PC-9 (cell line): ENCODE results near the gene EFNA3. TPM values are rescaled to one million over a fixed set of nuclear protein-coding genes. Genes with fewer than 3 reads are reported as not detected.

ENCODE experiments used
- BruUV-seq: library from RNA; stranded (reverse); fragments of 400-500 nt; replicated peaks from 2 replicates; lab custom pipeline; 2021; lab: Mats Ljungman, UMichigan
- CTCF ChIA-PET: fragments of 300-600 bp; sonication (Branson Sonifier 250); formaldehyde crosslinking; loops from one replicate; lab custom pipeline; 2022; ENCODE audit warnings: antibody characterized with exemption; lab: Charles Lee
- POLR2A ChIA-PET: fragments of 300-600 bp; sonication (Branson Sonifier 250); formaldehyde crosslinking; loops from one replicate; lab custom pipeline; 2022; ENCODE audit warnings: antibody characterized with exemption; ENCODE audit not compliant: unreplicated experiment; lab: Charles Lee
- DNase-seq, 2 experiments: peaks; one replicate each; pipeline versions ENCODE4 v3.0.0 to v3.0.0-alpha.2; 2015 to 2022; ENCODE audit warnings: mixed read lengths in 1 of 2
- H2AFZ ChIP-seq: fragments of 200-600 bp; sonication (generic); 2 replicates; pipeline ENCODE4 v1.8.1; 2017; ENCODE audit warnings: antibody characterized with exemption
- H3F3A ChIP-seq: fragments of 200-600 bp; sonication (generic); 2 replicates; pipeline ENCODE4 v1.8.1; 2017; ENCODE audit warnings: antibody characterized with exemption, mild to moderate bottlenecking, low read depth; ENCODE audit not compliant: insufficient read depth
- H3K27ac ChIP-seq: fragments of 200-600 bp; sonication (generic); 2 replicates; pipeline ENCODE4 v1.6.1; 2016; ENCODE audit warnings: mixed run types
- H3K27me3 ChIP-seq: fragments of 200-600 bp; sonication (generic); 2 replicates; pipeline ENCODE4 v1.6.1; 2016; ENCODE audit warnings: low read depth, mixed run types; ENCODE audit not compliant: insufficient read depth
- H3K36me3 ChIP-seq: fragments of 200-600 bp; sonication (generic); 2 replicates; pipeline ENCODE4 v1.6.1; 2016; ENCODE audit warnings: low read depth, mixed run types
- H3K4me1 ChIP-seq: fragments of 200-600 bp; sonication (generic); replicated peaks from 2 replicates; pipeline ENCODE4 v1.6.1; 2016; ENCODE audit warnings: mixed run types; ENCODE audit not compliant: insufficient read depth
- H3K4me2 ChIP-seq: fragments of 200-600 bp; sonication (generic); 2 replicates; pipeline ENCODE4 v1.6.1; 2017; ENCODE audit warnings: mixed run types
- H3K4me3 ChIP-seq: fragments of 200-600 bp; sonication (generic); 2 replicates; pipeline ENCODE4 v1.6.1; 2016; ENCODE audit warnings: mixed run types
- H3K79me2 ChIP-seq: fragments of 200-600 bp; sonication (generic); 2 replicates; pipeline ENCODE4 v1.6.1; 2017; ENCODE audit warnings: low read depth, mixed run types
- H3K9me2 ChIP-seq: fragments of 200-600 bp; sonication (generic); 2 replicates; pipeline ENCODE4 v1.8.1; 2017; ENCODE audit warnings: mild to moderate bottlenecking; ENCODE audit not compliant: insufficient read depth
- H3K9me3 ChIP-seq: fragments of 200-600 bp; sonication (generic); 2 replicates; pipeline ENCODE4 v1.8.1; 2016; ENCODE audit warnings: low read depth; ENCODE audit not compliant: insufficient read depth
- H4K20me1 ChIP-seq: fragments of 200-600 bp; sonication (generic); 2 replicates; pipeline ENCODE4 v1.8.1; 2017; ENCODE audit not compliant: insufficient read depth
- EZH2 ChIP-seq: fragments of 200-600 bp; sonication (generic); IDR thresholded peaks from 2 replicates; pipeline ENCODE4 v1.8.0; 2017; ENCODE audit warnings: antibody characterized with exemption, low read depth
- intact Hi-C: fragments of 100-400 bp; cut with micrococcal nuclease; formaldehyde crosslinking; loops from one replicate; pipeline ENCODE4 v1.10.0; 2022; ENCODE audit not compliant: unreplicated experiment
- total RNA-seq: library from RNA; stranded (reverse); gene quantifications from 2 replicates; pipeline ENCODE4 v1.2.3, GENCODE V29; 2021
- TF ChIP-seq, protein P1 (sequence below): fragments of 200-600 bp; sonication (generic); conservative IDR thresholded peaks from 2 replicates; pipeline ENCODE4 v1.6.1; 2017; ENCODE audit warnings: mixed run types, antibody characterized with exemption, mild to moderate bottlenecking, moderate library complexity

Gene EFNA3
- total RNA-seq, 1 experiment from 2014 or later, result 6.7 TPM

- intact Hi-C loops, result loop anchor here (1.0 to 5.0 kb wide), 4 partner anchors 8 to 163 kb away; partner anchors contain the start of genes CKS1B, EFNA1 and SHC1
- no peaks in the 10 kb centered on the region for H3K9me2 ChIP-seq
- H4K20me1 ChIP-seq, result no peaks in the 10 kb centered on the region
- DNase-seq, result peak; percentile 80 to 94
- no peak for TF ChIP-seq EZH2
- TF ChIP-seq, protein P1, sequence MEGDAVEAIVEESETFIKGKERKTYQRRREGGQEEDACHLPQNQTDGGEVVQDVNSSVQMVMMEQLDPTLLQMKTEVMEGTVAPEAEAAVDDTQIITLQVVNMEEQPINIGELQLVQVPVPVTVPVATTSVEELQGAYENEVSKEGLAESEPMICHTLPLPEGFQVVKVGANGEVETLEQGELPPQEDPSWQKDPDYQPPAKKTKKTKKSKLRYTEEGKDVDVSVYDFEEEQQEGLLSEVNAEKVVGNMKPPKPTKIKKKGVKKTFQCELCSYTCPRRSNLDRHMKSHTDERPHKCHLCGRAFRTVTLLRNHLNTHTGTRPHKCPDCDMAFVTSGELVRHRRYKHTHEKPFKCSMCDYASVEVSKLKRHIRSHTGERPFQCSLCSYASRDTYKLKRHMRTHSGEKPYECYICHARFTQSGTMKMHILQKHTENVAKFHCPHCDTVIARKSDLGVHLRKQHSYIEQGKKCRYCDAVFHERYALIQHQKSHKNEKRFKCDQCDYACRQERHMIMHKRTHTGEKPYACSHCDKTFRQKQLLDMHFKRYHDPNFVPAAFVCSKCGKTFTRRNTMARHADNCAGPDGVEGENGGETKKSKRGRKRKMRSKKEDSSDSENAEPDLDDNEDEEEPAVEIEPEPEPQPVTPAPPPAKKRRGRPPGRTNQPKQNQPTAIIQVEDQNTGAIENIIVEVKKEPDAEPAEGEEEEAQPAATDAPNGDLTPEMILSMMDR, result 0 out of 2 replicates have a peak, but pooled peaks have one; percentile 15
- ChIA-PET POLR2A (interaction anchor here (0.6 to 0.7 kb wide), 3 partner anchors 420 to 769 kb away, joined by 3 to 4 read pairs (median 3); no protein-coding TSS in a partner anchor), CTCF (interaction anchor here (1.1 kb wide), 1 partner anchor 10 kb away, joined by 3 read pairs; no protein-coding TSS in a partner anchor)
- H3K27me3 ChIP-seq, result no peaks in the 10 kb centered on the region
- H3K36me3 ChIP-seq, result peaks cover 29% of the 10 kb centered on the region
- peak within 1 kb of the TSS; percentile 70; the same call in 1 of the 2 replicates for H2AFZ ChIP-seq
- no peaks in the 10 kb centered on the region for H3K9me3 ChIP-seq
- peaks cover 60% of the 10 kb centered on the region for H3F3A ChIP-seq
- H3K79me2 ChIP-seq, result peaks cover 62% of the 10 kb centered on the region
- H3K27ac ChIP-seq, result peak within 1 kb of the TSS; percentile 99
- peak within 1 kb of the TSS; percentile 78 for H3K4me3 ChIP-seq
- peaks cover 54% of the 10 kb centered on the region for H3K4me1 ChIP-seq
- H3K4me2 ChIP-seq, result peak within 1 kb of the TSS; percentile 94
- no TSS peak for BruUV-seq
Measured at GRCh38 chr1:155135415-155136028, 56.9 kb downstream of the EFNA3 start, which contains the start of gene SLC50A1. SLC50A1 (plus strand) TSS chr1:155135852; CDS start chr1:155135912, 60 bp downstream.

DNA sequence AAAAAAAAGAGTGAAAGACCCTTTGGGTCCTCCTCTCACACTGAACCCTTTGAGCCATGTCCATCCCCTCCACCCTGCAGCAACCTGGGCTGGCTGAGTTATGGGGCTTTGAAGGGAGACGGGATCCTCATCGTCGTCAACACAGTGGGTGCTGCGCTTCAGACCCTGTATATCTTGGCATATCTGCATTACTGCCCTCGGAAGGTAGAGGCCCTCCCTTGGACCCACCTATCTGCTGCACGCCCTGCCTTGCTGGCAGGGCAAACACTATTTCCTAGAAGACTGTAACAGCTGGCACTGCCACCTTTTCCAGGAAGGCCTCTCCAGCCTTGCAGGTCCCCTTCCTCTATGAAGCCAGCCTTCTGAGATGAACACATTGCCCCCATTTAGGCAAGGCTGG, 58.1 kb downstream of the EFNA3 start:
- DNase-seq, result no peak
- Histone ChIP-seq H4K20me1 (no peaks in the 10 kb centered on the region), H3K4me3 (peak overlapping the region; percentile 78), H3K36me3 (peaks cover 25% of the 10 kb centered on the region), H3K79me2 (peaks cover 50% of the 10 kb centered on the region), H3K27me3 (no peaks in the 10 kb centered on the region), H3K4me1 (peaks cover 42% of the 10 kb centered on the region), H3K9me2 (no peaks in the 10 kb centered on the region), H3K27ac (peak overlapping the region; percentile 99; the same call in 1 of the 2 replicates), H3F3A (peaks cover 55% of the 10 kb centered on the region), H3K4me2 (peak overlapping the region; percentile 94), H3K9me3 (no peaks in the 10 kb centered on the region), H2AFZ (no peak overlapping the region)
- TSS peak; percentile 29 for BruUV-seq
- CTCF ChIA-PET, result interaction anchor here (0.6 kb wide), 1 partner anchor 35 kb away, joined by 5 read pairs; no protein-coding TSS in a partner anchor
- POLR2A ChIA-PET, result interaction anchor here (0.6 to 0.7 kb wide), 3 partner anchors 21 to 533 kb away, joined by 3 to 18 read pairs (median 4); no protein-coding TSS in a partner anchor
- TF ChIP-seq EZH2, result no peak
- TF ChIP-seq, protein P1, result no peak
- intact Hi-C loops, result loop anchor here (5.0 kb wide), 1 partner anchor 164 kb away; the partner anchor contains the start of genes CKS1B and SHC1

Other genes with a start within 250 kb of the EFNA3 start
- gene KCNN3, start 208.6 kb upstream of the EFNA3 start, total RNA-seq, result 0.33 and 1.1 TPM in 2 replicates
- gene PMVK, start 142.1 kb upstream of the EFNA3 start, total RNA-seq, result 27.1 and 38.2 TPM in 2 replicates
- gene PBXIP1, start 122.7 kb upstream of the EFNA3 start, total RNA-seq, result 36.3 and 40.2 TPM in 2 replicates
- 30.0 and 33.2 TPM in 2 replicates for gene PYGO2, start 117.1 kb upstream of the EFNA3 start, total RNA-seq
- gene SHC1, start 108.1 kb upstream of the EFNA3 start, total RNA-seq, result 162 and 210 TPM in 2 replicates
- gene CKS1B, start 104.2 kb upstream of the EFNA3 start, total RNA-seq, result 236 and 300 TPM in 2 replicates
- 47.9 and 54.2 TPM in 2 replicates for gene FLAD1, start 95.5 kb upstream of the EFNA3 start, total RNA-seq
- gene LENEP, start 85.3 kb upstream of the EFNA3 start, total RNA-seq, result 1.2 and 1.3 TPM in 2 replicates
- 38.6 and 44.1 TPM in 2 replicates for gene ZBTB7B, start 76.0 kb upstream of the EFNA3 start, total RNA-seq
- 4.4 and 4.7 TPM in 2 replicates for gene DCST2, start 45.1 kb upstream of the EFNA3 start, total RNA-seq
- gene DCST1, start 45.0 kb upstream of the EFNA3 start, total RNA-seq, result 0.22 and 0.43 TPM in 2 replicates
- gene ADAM15, start 27.5 kb upstream of the EFNA3 start, total RNA-seq, result 187 and 195 TPM in 2 replicates
- gene EFNA4, start 15.1 kb upstream of the EFNA3 start, total RNA-seq, result 14.0 and 17.3 TPM in 2 replicates
- 30.6 and 35.7 TPM in 2 replicates for gene EFNA1, start 49.0 kb downstream of the EFNA3 start, total RNA-seq
- 54.9 and 67.6 TPM in 2 replicates for gene SLC50A1, start 57.0 kb downstream of the EFNA3 start, total RNA-seq
- 83.7 and 127 TPM in 2 replicates for gene DPM3, start 61.7 kb downstream of the EFNA3 start, total RNA-seq
- 112 and 156 TPM in 2 replicates for gene KRTCAP2, start 94.5 kb downstream of the EFNA3 start, total RNA-seq
- 6.0 and 6.2 TPM in 2 replicates for gene TRIM46, start 95.0 kb downstream of the EFNA3 start, total RNA-seq
- 45.4 and 58.8 TPM in 2 replicates for gene THBS3, start 129.1 kb downstream of the EFNA3 start, total RNA-seq
- gene MTX1, start 129.9 kb downstream of the EFNA3 start, total RNA-seq, result 56.1 and 68.9 TPM in 2 replicates
- gene ENTREP3, start 176.6 kb downstream of the EFNA3 start, total RNA-seq, result 56.9 and 60.8 TPM in 2 replicates
- 56.9 and 64.1 TPM in 2 replicates for gene SCAMP3, start 183.5 kb downstream of the EFNA3 start, total RNA-seq
- 39.1 and 43.9 TPM in 2 replicates for gene CLK2, start 194.7 kb downstream of the EFNA3 start, total RNA-seq
- gene HCN3, start 198.6 kb downstream of the EFNA3 start, total RNA-seq, result 6.6 and 7.5 TPM in 2 replicates
- gene PKLR, start 222.6 kb downstream of the EFNA3 start, total RNA-seq, result not detected in 2 replicates
- gene FDPS, start 230.0 kb downstream of the EFNA3 start, total RNA-seq, result 397 and 568 TPM in 2 replicates
- 43.4 and 45.3 TPM in 2 replicates for gene RUSC1, start 242.1 kb downstream of the EFNA3 start, total RNA-seq